Astrocyte (in vitro differentiated cells and primary cell): ENCODE measurements around the gene SAP30BP. TPM values are rescaled to one million over a fixed set of nuclear protein-coding genes. Genes with fewer than 3 reads are reported as not detected.

Source experiments
- DNase-seq: peaks from one replicate; pipeline ENCODE4 v3.0.0-alpha.2; 2010; ENCODE audit warnings: low read depth
- FAIRE-seq: peaks from 2 replicates; lab custom pipeline; 2011; peaks lifted over from hg19 to GRCh38; lab: Jason Lieb, UNC
- H2AFZ ChIP-seq: 2 replicates; pipeline ENCODE4 v1.6.0; 2012; ENCODE audit warnings: low read depth, low read length, inconsistent platforms
- H3K27ac ChIP-seq: 2 replicates; pipeline ENCODE4 v1.5.1; 2011; ENCODE audit warnings: low read depth, low read length, inconsistent platforms
- H3K27me3 ChIP-seq: 2 replicates; pipeline ENCODE4 v1.6.0; 2011; ENCODE audit warnings: low read length, inconsistent platforms; ENCODE audit not compliant: insufficient read depth
- H3K36me3 ChIP-seq: 2 replicates; pipeline ENCODE4 v1.5.1; 2011; ENCODE audit warnings: low read length, inconsistent platforms; ENCODE audit not compliant: insufficient read depth
- H3K4me1 ChIP-seq: 2 replicates; pipeline ENCODE4 v1.5.1; 2011; ENCODE audit warnings: low read length, inconsistent platforms; ENCODE audit not compliant: insufficient read depth
- H3K4me2 ChIP-seq: 2 replicates; pipeline ENCODE4 v1.6.0; 2012; ENCODE audit warnings: low read length, inconsistent platforms
- H3K4me3 ChIP-seq: 2 replicates; pipeline ENCODE4 v1.5.1; 2011; ENCODE audit warnings: low read depth, mild to moderate bottlenecking, low read length, inconsistent platforms; ENCODE audit not compliant: insufficient read depth
- H3K79me2 ChIP-seq: 2 replicates; pipeline ENCODE4 v1.6.0; 2012; ENCODE audit warnings: mild to moderate bottlenecking, low read length, inconsistent platforms; ENCODE audit not compliant: insufficient read depth
- H3K9ac ChIP-seq: 2 replicates; pipeline ENCODE4 v1.6.0; 2012; ENCODE audit warnings: mild to moderate bottlenecking, low read length, inconsistent platforms
- H3K9me3 ChIP-seq: 2 replicates; pipeline ENCODE4 v1.5.1; 2012; ENCODE audit warnings: low read depth, mild to moderate bottlenecking, low read length, inconsistent platforms; ENCODE audit not compliant: insufficient read depth
- H4K20me1 ChIP-seq: 2 replicates; pipeline ENCODE4 v1.6.0; 2012; ENCODE audit warnings: low read length, inconsistent platforms; ENCODE audit not compliant: insufficient read depth
- H3K27ac Mint-ChIP-seq: one replicate; pipeline ENCODE4 v1.8.0; 2021; ENCODE audit warnings: mild to moderate bottlenecking, mixed read lengths; ENCODE audit not compliant: unreplicated experiment
- H3K27me3 Mint-ChIP-seq: one replicate; pipeline ENCODE4 v1.8.0; 2021; ENCODE audit warnings: low read depth, mixed read lengths; ENCODE audit not compliant: unreplicated experiment
- H3K36me3 Mint-ChIP-seq: one replicate; pipeline ENCODE4 v1.8.0; 2021; ENCODE audit warnings: low read depth, mixed read lengths; ENCODE audit not compliant: unreplicated experiment
- H3K4me1 Mint-ChIP-seq: one replicate; pipeline ENCODE4 v1.8.0; 2021; ENCODE audit warnings: low read depth, mixed read lengths; ENCODE audit not compliant: unreplicated experiment
- H3K4me3 Mint-ChIP-seq: one replicate; pipeline ENCODE4 v1.8.0; 2021; ENCODE audit warnings: mild to moderate bottlenecking, moderate library complexity, mixed read lengths; ENCODE audit not compliant: unreplicated experiment
- H3K9me3 Mint-ChIP-seq: one replicate; pipeline ENCODE4 v1.8.0; 2021; ENCODE audit warnings: mild to moderate bottlenecking, mixed read lengths; ENCODE audit not compliant: unreplicated experiment
- CTCF ChIP-seq: IDR thresholded peaks from 2 replicates; pipeline ENCODE4 v1.5.1; 2011; ENCODE audit warnings: low read depth, mild to moderate bottlenecking, inconsistent platforms, low read length, moderate library complexity; ENCODE audit not compliant: insufficient read depth
- EZH2 ChIP-seq: IDR thresholded peaks from 2 replicates; pipeline ENCODE4 v1.6.1; 2012; ENCODE audit warnings: mild to moderate bottlenecking, low read length, inconsistent platforms; ENCODE audit not compliant: insufficient read depth
- total RNA-seq: library from RNA; stranded (reverse); gene quantifications from 2 replicates; pipeline ENCODE4 v1.2.1, GENCODE V29; 2021

The SAP30BP gene
- total RNA-seq, 1 donor from 2014 or later: 99.2 TPM

DNA sequence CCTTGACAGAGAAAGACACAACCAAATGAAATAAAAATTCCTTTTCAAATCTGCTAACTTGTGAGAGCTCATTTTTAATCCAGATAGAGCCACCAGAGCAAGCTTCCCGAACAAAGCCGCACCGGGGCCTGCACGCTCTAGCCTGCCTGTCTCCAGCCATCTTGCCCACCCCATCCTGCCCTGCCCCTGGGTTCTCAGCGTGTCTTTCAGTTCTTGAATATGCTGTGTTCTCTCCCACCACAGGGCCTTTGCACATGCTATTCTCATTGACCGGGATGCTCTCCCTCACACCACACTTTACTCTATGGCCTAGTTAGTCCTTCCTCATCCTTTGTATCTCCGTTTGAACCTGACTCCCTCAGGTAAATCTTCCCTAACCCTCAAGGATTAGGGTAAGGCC lies 19.2 kb upstream of the SAP30BP start:
- Mint-ChIP-seq H3K4me1 (peaks cover 12% of the 10 kb centered on the region), H3K9me3 (no peaks in the 10 kb centered on the region), H3K27ac (peak overlapping the region; percentile 17), H3K4me3 (no peak overlapping the region), H3K36me3 (peaks cover 9% of the 10 kb centered on the region), H3K27me3 (no peaks in the 10 kb centered on the region)
- Histone ChIP-seq H3K27me3 (no peaks in the 10 kb centered on the region), H3K4me3 (no peak overlapping the region), H3K36me3 (peaks cover 7% of the 10 kb centered on the region), H3K9ac (no peak overlapping the region), H3K4me2 (no peak overlapping the region), H3K9me3 (no peaks in the 10 kb centered on the region), H3K27ac (no peak overlapping the region), H3K4me1 (peaks cover 8% of the 10 kb centered on the region), H4K20me1 (peaks cover 3% of the 10 kb centered on the region), H3K79me2 (no peaks in the 10 kb centered on the region), H2AFZ (no peak overlapping the region)
- no peak for TF ChIP-seq CTCF
- TF ChIP-seq EZH2: no peak
- DNase-seq: no peak
- FAIRE-seq: no peak

DNA sequence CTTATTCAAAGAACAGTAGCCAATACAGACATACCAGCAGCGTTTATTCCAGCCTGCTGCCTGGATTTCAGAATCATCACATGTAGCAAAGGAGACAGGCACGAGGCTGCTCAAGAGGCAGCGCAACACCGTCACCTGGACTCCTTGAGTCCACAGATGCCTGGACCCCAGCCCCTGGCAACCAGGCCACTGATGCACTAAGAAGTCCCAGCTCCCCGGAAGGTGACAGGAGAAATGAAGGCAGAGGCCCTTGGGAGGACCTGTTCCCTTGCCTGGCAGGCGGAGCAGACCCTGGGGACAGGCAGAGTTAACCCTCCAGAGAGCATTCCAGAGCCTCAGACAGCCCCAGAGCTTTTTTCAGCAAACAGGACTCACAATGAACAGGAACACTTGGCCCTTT lies 17.5 kb upstream of the SAP30BP start:
- Histone ChIP-seq H3K27me3 (no peaks in the 10 kb centered on the region), H3K9ac (no peak overlapping the region), H3K4me2 (no peak overlapping the region), H4K20me1 (peaks cover 3% of the 10 kb centered on the region), H3K4me1 (peaks cover 8% of the 10 kb centered on the region), H3K79me2 (no peaks in the 10 kb centered on the region), H3K36me3 (peaks cover 7% of the 10 kb centered on the region), H3K9me3 (no peaks in the 10 kb centered on the region), H3K27ac (no peak overlapping the region), H2AFZ (no peak overlapping the region), H3K4me3 (no peak overlapping the region)
- no peak overlapping the region for H3K4me3 Mint-ChIP-seq
- TF ChIP-seq EZH2 (no peak), CTCF (no peak)
- no peaks in the 10 kb centered on the region for H3K9me3 Mint-ChIP-seq
- H3K27ac Mint-ChIP-seq: no peak overlapping the region
- peaks cover 12% of the 10 kb centered on the region for H3K4me1 Mint-ChIP-seq
- FAIRE-seq: no peak
- H3K27me3 Mint-ChIP-seq: no peaks in the 10 kb centered on the region
- H3K36me3 Mint-ChIP-seq: peaks cover 8% of the 10 kb centered on the region
- no peak for DNase-seq

DNA sequence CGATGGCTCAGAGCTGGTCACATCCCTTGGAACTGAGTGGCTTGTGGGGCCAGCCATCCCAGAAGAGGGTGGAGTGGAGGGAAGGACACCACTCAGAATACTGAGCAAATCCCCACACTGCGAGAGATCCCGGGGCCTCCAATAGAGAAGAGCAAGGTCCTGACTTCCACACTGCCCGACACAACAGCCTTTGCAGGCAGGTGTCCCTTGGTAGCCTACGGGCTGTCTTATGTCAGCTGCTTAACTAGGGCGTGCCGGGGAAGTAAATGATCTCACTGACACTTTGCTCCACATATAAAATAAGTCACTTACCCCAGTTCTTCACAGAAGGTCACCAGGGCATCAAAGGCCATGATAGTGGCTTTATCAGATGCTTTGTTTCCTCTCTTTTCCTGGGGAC lies 16.3 kb upstream of the SAP30BP start:
- Histone ChIP-seq H3K27me3 (no peaks in the 10 kb centered on the region), H2AFZ (no peak overlapping the region), H3K27ac (no peak overlapping the region), H3K4me1 (peaks cover 2% of the 10 kb centered on the region), H4K20me1 (no peaks in the 10 kb centered on the region), H3K9ac (no peak overlapping the region), H3K79me2 (no peaks in the 10 kb centered on the region), H3K4me3 (no peak overlapping the region), H3K36me3 (peaks cover 7% of the 10 kb centered on the region), H3K4me2 (no peak overlapping the region), H3K9me3 (no peaks in the 10 kb centered on the region)
- no peaks in the 10 kb centered on the region for H3K27me3 Mint-ChIP-seq
- H3K4me1 Mint-ChIP-seq: peaks cover 2% of the 10 kb centered on the region
- FAIRE-seq (no peak), DNase-seq (no peak)
- no peaks in the 10 kb centered on the region for H3K9me3 Mint-ChIP-seq
- no peak for TF ChIP-seq EZH2
- TF ChIP-seq CTCF: no peak
- H3K36me3 Mint-ChIP-seq: peaks cover 8% of the 10 kb centered on the region
- H3K27ac Mint-ChIP-seq: no peak overlapping the region
- H3K4me3 Mint-ChIP-seq: no peak overlapping the region
